ENCODE results near the gene WNT9B. TPM values are rescaled to one million over a fixed set of nuclear protein-coding genes. Genes with fewer than 3 reads are reported as not detected.

The WNT9B gene
- total RNA-seq, 4 donors from 2014 or later, result 0.42 to 0.66 (median 0.65) TPM; not detected in 1

DNA sequence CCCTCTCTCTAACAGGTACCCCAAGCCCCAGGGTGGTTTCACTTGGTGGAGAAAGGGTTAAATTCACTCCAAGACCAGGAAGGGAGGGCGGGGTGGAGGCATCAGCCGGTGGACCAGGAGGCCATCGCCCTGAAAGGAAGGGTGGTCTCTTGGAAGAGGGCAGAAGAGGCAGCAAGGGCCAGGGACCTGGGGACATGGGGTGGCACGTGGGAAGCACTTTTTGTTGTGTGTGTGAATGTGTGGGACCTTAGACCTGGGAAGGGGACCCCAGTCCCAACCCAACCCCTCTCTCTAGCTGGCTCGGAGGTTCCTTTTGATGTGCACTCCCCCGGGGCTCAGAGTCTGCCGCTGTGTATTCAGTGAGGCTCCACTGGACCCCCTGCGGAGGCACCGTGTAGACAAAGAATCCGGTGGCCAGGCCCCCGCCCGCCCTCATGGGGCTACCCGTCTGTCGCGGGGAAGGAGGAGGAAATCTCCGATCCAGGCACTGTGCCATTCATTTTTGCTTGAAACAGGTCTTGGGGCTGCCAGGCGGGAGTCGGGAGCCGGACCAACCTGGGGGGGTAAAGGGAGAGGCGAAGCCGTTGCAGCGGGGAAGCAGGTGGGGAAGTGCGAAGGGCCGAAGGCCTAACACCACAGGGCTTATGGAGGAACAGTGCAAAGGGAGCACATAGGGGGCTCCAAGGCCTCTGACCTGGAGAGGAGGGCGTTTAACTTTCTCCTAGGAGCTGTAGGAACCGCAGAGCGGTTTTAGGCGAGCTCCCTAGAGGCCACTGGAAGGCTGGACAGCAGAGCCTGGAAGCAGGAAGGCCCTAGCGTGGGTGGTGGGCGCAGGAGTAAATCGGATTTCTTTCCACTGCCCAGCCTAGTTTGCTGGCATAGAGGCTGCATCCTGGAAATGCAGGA, 29.6 kb upstream of the WNT9B start:
- intact Hi-C loops (cut with DNase I), result no loop called here
- peaks cover 6 to 83% (median 54%) of the 10 kb centered on the region in 4 donors for H3K27me3 ChIP-seq
- no peak for DNase-seq (ENCODE audit: extremely low spot score)

GRCh38 chr17:46822388-46822921, 28.9 kb upstream of the WNT9B start:
- no peak overlapping the region for H3K4me3 ChIP-seq
- no peaks in the 10 kb centered on the region for H3K36me3 ChIP-seq
- no peaks in the 10 kb centered on the region for H3K9me3 ChIP-seq
- DNase-seq (ENCODE audit: extremely low spot score), result no peak
- TF ChIP-seq, protein P1, sequence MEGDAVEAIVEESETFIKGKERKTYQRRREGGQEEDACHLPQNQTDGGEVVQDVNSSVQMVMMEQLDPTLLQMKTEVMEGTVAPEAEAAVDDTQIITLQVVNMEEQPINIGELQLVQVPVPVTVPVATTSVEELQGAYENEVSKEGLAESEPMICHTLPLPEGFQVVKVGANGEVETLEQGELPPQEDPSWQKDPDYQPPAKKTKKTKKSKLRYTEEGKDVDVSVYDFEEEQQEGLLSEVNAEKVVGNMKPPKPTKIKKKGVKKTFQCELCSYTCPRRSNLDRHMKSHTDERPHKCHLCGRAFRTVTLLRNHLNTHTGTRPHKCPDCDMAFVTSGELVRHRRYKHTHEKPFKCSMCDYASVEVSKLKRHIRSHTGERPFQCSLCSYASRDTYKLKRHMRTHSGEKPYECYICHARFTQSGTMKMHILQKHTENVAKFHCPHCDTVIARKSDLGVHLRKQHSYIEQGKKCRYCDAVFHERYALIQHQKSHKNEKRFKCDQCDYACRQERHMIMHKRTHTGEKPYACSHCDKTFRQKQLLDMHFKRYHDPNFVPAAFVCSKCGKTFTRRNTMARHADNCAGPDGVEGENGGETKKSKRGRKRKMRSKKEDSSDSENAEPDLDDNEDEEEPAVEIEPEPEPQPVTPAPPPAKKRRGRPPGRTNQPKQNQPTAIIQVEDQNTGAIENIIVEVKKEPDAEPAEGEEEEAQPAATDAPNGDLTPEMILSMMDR (IDR thresholded peaks at IDR 0.05), result peak; percentile 20 to 47 (median 32)
- TF ChIP-seq POLR2AphosphoS5 (IDR thresholded peaks at IDR 0.05), result no peak
- TF ChIP-seq POLR2A (IDR thresholded peaks at IDR 0.05; ENCODE audit: low read depth), result no peak
- no peak overlapping the region for H3K27ac ChIP-seq (replicated peaks in 1 of 4)
- intact Hi-C loops (cut with DNase I), result no loop called here
- peaks cover 6 to 76% (median 49%) of the 10 kb centered on the region in 4 donors for H3K27me3 ChIP-seq
- 33% methylated on average over 29 of the region's 35 CpGs for WGBS
- peaks cover 17 to 44% (median 27%) of the 10 kb centered on the region in 4 donors for H3K4me1 ChIP-seq

More for the DNA sequence above, 29.6 kb upstream of the WNT9B start:
- Histone ChIP-seq H3K4me3 (no peak overlapping the region), H3K27ac (replicated peaks in 1 of 4) (no peak overlapping the region), H3K4me1 (peaks cover 17 to 48% (median 30%) of the 10 kb centered on the region in 4 donors), H3K36me3 (no peaks in the 10 kb centered on the region), H3K9me3 (no peaks in the 10 kb centered on the region)
- WGBS, result 25% methylated on average over 25 of the region's 31 CpGs
- no peak for TF ChIP-seq EP300 (IDR thresholded peaks at IDR 0.05)
- TF ChIP-seq POLR2A (IDR thresholded peaks at IDR 0.05; ENCODE audit: low read depth), result no peak
- no peak for TF ChIP-seq POLR2AphosphoS5 (IDR thresholded peaks at IDR 0.05)
- TF ChIP-seq, protein P1 (IDR thresholded peaks at IDR 0.05), result no peak

- intact Hi-C loops (cut with DNase I), result no loop called here
- Histone ChIP-seq H3K36me3 (no peaks in the 10 kb centered on the region), H3K27me3 (peaks cover 6 to 64% (median 40%) of the 10 kb centered on the region in 4 donors), H3K4me3 (no peak overlapping the region), H3K4me1 (peaks cover 11 to 32% (median 17%) of the 10 kb centered on the region in 4 donors), H3K27ac (replicated peaks in 1 of 4) (no peak overlapping the region), H3K9me3 (no peaks in the 10 kb centered on the region)
- WGBS, result 72% methylated on average over 7 of the region's 8 CpGs
- no peak for TF ChIP-seq POLR2A (IDR thresholded peaks at IDR 0.05; ENCODE audit: low read depth)
- TF ChIP-seq, protein P1 (IDR thresholded peaks at IDR 0.05), result no peak
- TF ChIP-seq POLR2AphosphoS5 (IDR thresholded peaks at IDR 0.05), result no peak
- no peak for TF ChIP-seq EP300 (IDR thresholded peaks at IDR 0.05)
- no peak for DNase-seq (ENCODE audit: extremely low spot score)
Measured at GRCh38 chr17:46823657-46824056, 27.7 kb upstream of the WNT9B start.

GRCh38 chr17:46826116-46826515, 25.3 kb upstream of the WNT9B start:
- Histone ChIP-seq H3K27ac (replicated peaks in 1 of 4) (no peak overlapping the region), H3K4me3 (no peak overlapping the region), H3K4me1 (peaks cover 0 to 14% (median 0%) of the 10 kb centered on the region in 4 donors), H3K36me3 (no peaks in the 10 kb centered on the region), H3K9me3 (no peaks in the 10 kb centered on the region), H3K27me3 (peaks cover 0 to 50% (median 16%) of the 10 kb centered on the region in 4 donors)
- intact Hi-C loops (cut with DNase I), result no loop called here
- no peak for DNase-seq (ENCODE audit: extremely low spot score)
- TF ChIP-seq, protein P1 (IDR thresholded peaks at IDR 0.05), result no peak
- TF ChIP-seq POLR2A (IDR thresholded peaks at IDR 0.05; ENCODE audit: low read depth), result no peak
- no peak for TF ChIP-seq POLR2AphosphoS5 (IDR thresholded peaks at IDR 0.05)
- TF ChIP-seq EP300 (IDR thresholded peaks at IDR 0.05), result no peak
- WGBS, result 67% methylated on average over 1 of the region's 1 CpG

Measured in esophagus muscularis mucosa (tissue), 4 donors.